RCC 7860 (cell line): ENCODE results near the gene SLC2A6.
"Not testable (repeated sequence)": the region's sequence is repeated elsewhere in the genome, so short reads cannot be mapped to it uniquely, and the experiment has no call there.

Experiments
- DNase-seq: peaks from one replicate; pipeline ENCODE4 v3.0.0-alpha.2; 2015; ENCODE audit warnings: low spot score
- FAIRE-seq: peaks from 2 replicates; lab custom pipeline; 2012; peaks lifted over from hg19 to GRCh38; lab: Jason Lieb, UNC

Gene SLC2A6

DNA sequence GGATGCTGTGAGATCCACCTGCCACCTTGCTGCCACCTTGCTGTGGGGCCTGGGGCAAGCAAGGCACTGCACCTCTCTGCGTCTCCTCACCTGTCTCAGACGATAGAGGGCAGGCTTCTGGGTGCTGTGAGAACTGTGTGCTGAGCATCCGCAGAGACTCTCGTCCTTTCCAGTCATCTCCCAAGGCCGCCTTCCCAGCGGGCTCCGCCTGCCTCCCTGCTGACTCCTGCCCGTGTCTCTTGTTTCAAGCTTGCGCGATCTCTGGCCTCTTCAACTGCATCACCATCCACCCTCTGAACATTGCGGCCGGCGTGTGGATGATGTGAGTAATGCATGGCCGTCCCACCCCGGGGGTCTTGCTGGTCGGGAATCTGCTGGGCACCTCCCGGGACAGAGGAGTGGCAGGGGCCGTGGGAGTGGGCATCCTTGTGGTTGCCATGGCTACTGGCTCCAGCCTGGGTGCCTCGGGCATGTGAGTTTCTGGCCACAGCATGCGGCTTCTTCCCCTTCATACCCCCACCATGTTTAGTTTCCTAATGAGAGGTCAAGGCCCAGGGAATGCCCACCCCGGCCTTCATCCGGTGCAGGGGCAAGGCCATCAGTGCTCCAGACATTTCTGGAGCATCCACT is 15.6 kb downstream of the SLC2A6 start:
- DNase-seq (no peak), FAIRE-seq (no peak)

DNA sequence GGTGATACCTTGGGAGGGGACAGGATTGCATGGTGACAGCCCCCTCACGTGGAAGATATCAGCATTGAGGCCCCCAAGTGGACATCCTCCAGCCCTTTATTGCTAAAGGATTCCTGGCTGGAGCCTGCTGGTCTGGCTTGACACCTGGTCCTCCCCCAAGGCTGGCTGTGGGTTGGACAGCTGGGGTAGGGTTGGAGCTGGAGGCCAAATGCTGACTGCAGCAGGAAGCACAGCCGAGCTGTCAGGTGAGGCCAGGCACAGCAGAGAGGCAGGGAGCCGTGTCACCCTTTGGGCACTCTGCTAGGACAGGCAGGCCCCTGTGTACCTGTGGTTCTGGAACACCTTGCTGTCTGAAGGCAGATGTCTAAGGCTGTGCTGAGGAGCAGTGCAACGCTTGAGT is 16.9 kb downstream of the SLC2A6 start:
- DNase-seq (no peak), FAIRE-seq (no peak)

DNA sequence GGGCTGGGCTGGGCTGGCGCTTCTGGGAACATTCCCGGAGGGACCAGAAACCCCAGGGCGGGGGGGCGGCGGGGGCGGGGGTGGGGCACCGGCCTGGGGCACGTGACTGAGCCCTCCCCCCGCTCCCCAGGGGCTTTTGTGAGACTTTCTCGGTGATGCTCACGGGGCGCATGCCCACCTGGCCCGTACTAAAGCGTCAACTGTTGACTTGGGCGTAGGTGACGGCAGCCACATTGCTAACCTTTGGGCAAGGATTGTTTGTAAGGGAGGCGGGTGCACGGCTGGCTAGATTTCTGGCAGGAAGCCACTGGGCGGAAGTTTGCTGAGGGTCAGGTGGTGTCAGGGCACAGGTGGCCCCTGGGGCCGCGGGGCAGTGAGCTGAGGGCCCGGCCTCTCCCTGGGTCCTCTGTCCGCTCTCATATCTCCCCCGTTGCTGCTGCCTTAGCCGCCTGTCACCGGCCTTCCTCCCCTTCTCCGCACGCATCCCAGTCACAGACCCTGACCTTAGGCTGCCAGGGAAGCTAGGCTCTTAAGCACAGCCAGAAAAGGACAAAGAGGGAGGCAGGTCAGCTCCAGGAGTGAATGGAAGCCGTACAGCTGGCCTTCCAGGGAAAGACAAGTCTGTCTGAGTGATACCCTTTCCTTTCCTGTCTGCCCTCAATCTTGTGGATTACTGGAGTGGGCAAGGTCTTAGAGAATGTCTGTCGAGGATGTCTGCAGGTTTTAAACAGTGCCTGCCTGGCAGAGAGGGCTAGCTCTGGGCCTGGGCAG is 18.3 kb downstream of the SLC2A6 start:
- FAIRE-seq (no peak), DNase-seq (no peak)

DNA sequence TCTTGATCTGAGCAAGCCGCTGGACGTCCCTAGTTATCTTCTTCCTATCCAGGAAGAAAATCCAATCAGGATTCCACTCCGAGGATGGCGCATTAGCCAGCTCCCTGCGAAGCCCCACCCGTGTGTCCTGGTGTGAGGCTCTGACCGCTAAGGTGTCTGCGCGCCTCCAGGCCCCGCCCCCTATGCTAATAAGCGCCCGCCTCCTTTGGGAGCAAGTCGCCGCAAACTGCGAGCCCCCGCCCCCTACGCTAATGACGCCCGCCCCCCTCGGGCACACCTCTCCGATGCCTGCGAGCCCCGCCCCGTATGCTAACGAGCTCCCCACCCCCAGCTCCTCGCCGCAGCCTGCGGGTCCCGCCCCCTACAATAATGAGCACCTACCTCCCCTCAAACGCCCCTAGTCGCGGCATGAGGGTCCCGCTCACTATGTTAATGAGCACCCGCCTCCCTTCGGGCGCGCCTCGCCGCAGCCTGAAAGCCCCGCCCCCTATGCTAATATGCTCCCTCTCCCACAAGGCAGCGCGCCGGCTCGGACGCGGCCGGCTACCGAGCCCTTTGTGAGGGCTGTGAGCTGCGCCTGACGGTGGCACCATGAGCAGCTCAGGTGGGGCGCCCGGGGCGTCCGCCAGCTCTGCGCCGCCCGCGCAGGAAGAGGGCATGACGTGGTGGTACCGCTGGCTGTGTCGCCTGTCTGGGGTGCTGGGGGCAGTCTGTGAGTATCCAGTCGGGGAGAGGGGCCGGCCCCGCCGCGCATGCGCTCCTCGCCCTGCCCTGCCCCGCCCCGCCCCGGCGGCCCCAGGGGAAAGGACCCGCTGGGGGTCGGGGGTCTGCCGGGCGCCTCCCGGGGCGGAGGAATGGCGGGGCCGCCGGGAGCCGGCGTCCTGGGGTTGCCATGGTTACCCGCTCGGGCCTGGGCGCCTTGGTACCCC is 19.2 kb downstream of the SLC2A6 start, which contains the start of gene CACFD1:
CACFD1 (plus strand) TSS at position 503 of the 929 bp plus-strand sequence; CDS start at position 592, 89 bp downstream.
- DNase-seq (peak; percentile 83), FAIRE-seq (peak; percentile 53)

DNA sequence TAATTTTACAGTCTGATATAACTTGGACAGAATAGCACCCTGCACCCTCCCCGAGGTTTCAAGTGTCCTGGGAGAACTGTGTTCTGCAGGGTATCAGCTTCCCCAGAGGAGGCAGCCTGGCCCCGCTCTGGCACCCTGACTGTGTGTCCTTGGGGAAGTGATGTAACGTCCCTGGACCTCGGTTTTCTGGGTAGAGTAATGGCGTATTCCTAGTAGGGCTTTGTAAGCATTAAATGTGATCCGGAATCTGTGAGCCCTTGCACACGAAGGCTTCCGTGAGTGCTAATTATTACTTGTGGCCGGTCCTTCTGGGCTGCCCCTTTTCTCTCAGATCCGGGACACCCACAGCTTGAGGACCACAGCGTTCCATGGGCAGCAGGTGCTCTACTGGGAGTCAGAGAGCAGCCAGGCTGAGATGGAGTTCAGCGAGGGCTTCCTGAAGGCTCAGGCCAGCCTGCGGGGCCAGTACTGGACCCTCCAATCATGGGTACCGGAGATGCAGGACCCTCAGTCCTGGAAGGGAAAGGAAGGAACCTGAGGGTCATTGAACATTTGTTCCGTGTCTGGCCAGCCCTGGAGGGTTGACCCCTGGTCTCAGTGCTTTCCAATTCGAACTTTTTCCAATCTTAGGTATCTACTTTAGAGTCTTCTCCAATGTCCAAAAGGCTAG is 20.1 kb downstream of the SLC2A6 start:
- FAIRE-seq = no peak
- DNase-seq = no peak

DNA sequence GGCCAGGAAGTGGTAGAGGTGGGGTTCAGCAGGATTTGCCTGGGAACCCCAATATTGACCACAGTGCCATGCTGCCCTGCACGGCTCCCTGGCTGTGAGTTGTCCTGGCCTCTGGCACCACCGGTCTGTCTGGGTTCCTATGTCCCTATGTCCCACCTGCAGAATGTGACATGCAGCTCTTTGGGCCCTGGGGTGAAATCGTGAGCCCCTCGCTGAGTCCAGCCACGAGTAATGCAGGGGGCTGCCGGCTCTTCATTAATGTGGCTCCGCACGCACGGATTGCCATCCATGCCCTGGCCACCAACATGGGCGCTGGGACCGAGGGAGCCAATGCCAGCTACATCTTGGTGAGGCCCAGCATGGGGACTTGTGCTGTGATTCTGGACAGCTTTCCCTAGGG is 21.2 kb downstream of the SLC2A6 start:
- no peak for FAIRE-seq

DNA sequence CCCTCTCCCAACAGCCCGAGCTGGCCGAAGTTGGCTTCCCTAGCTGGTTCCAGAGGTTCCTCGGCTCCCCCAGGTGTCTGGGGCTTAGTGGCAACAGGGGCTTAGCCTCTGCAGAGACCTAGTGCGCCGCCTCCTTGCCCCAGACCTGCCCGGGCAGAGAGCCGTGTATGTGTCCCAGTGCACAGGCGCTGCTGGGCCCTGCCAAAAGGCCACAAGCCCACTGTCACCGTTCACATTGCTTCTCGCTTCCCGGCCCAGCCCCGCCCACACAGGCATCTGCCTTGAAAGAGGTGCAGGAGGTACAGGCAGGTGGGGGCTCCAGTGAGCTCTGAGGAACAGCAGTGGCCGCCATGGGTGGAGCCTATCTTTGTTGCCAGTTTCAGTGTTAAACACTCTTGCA is 21.7 kb downstream of the SLC2A6 start:
- DNase-seq (no peak), FAIRE-seq (no peak)

More for the DNA sequence above, 21.2 kb downstream of the SLC2A6 start:
- DNase-seq = no peak

DNA sequence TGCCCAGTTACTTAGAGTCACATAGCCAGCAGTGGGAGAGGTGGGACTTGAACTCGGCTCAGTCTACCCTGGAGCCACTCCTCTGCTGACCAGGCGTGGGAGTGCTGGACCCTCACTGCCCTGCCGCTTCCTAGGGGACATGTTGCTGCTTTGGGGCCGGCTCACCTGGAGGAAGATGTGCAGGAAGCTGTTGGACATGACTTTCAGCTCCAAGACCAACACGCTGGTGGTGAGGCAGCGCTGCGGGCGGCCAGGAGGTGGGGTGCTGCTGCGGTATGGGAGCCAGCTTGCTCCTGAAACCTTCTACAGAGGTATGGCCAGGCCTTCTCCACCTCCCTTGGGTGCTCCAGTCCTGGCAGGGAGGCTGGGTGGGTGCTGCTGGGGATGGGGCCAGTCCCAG is 22.5 kb downstream of the SLC2A6 start:
- no peak for FAIRE-seq
- no peak for DNase-seq

DNA sequence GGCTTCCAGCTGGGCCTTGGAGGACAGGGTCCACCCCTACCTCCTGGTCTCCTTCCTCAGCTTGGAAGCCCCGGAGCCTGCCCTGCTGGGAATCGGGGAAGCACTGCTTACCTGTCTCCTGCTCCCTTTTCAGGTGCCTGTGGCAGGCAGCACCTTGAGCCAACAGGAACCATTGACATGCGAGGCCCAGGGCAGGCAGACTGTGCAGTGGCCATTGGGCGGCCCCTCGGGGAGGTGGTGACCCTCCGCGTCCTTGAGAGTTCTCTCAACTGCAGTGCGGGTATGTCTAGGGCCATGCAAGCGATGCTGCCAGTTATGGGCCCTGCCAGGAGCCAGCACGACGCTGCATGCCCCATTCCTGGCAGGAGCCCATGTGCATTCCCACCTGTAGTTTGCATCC is 23.0 kb downstream of the SLC2A6 start:
- DNase-seq = no peak
- no peak for FAIRE-seq

DNA sequence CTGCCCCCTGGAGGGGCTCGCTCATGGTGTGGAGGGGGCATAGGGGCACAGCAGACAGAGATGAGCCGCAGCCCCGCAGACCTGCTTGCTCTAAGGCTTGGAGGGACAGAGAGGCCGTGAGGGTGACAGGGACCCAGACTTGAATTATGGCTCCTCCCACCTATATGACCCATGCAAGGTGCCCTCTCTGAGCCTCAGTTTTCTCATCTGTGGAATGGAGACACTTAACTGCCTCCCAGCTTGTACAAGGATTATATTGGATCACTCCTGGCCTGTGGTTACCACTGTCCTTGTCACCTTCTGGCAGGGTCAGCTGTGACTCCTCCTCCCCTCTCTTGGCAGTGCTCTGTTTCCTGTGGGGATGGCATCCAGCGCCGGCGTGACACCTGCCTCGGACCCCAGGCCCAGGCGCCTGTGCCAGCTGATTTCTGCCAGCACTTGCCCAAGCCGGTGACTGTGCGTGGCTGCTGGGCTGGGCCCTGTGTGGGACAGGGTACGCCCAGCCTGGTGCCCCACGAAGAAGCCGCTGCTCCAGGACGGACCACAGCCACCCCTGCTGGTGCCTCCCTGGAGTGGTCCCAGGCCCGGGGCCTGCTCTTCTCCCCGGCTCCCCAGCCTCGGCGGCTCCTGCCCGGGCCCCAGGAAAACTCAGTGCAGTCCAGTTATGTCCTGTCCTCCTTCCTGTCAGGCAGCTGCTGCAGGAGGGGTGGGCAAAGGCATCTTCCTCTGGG is 23.8 kb downstream of the SLC2A6 start:
- DNase-seq (no peak), FAIRE-seq (no peak)

DNA sequence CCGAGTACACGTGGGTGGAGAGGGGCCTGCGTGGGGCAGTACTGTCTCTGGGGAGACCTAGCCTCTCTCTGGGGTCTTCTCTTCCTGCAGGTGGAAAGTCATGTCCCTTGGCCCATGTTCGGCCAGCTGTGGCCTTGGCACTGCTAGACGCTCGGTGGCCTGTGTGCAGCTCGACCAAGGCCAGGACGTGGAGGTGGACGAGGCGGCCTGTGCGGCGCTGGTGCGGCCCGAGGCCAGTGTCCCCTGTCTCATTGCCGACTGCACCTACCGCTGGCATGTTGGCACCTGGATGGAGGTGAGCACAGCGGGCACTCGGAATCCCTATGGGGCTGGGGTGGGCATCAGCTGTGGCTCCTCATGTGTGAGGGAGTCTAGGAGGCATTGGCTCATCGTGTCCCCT is 24.6 kb downstream of the SLC2A6 start:
- FAIRE-seq = no peak
- DNase-seq = no peak

DNA sequence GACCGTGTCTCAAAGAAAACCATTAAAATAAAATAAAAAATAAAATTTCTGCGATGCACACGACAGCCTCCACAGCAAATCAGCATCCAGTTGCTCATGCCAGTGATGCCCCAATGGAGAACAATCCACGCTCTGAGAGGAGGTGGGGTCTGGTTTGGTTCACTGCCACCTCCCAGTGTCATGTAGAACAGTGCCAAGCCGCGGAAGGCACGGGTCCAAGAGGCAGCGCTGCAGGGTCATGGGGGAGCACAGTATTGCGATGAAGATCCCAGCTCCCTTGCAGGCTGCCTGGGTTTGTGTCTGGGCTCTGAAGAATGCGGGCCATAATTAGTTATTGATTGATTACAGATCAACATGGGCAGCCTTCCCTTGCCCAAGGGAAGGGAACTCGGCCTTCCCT is 25.2 kb downstream of the SLC2A6 start:
- no peak for DNase-seq
- no peak for FAIRE-seq

DNA sequence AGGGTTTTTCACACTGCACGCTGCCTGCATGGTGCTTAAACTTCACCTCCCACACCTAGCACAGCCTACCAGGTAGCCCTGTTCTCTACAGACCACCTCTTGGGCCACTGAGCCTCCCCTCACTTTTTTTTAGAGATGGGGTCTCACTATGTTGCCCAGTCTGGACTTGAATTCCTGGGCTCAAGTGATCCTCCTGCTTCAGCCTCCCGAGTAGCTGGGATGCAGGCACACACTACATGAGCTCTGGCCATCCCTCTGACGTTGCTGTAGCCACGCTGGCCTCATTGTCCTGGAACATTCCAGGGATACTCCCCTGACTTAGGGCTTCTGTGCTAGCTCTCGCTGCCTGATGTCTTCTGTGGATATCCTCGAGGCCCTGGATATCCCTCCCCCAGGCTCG is 26.3 kb downstream of the SLC2A6 start:
- no peak for DNase-seq
- no peak for FAIRE-seq

DNA sequence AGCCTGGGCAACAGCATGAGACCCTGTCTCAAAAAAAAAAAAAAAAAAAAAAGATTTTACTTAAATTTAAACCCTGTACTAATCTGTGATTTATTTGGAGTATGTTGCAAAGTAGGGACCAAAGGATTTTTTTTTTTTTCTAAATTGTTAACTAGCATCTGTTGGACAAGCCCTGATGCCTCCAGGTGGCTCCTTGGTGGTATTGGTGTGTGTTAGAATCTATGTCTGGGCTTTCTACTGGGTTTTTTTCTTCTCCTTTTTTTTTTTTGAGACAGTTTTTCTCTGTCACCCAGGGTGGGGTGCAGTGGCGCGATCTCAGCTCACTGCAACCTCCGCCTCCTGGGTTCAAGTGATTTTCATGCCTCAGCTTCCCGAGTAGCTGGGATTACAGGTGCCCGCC is 27.0 kb downstream of the SLC2A6 start:
- not testable (repeated sequence) for FAIRE-seq

DNA sequence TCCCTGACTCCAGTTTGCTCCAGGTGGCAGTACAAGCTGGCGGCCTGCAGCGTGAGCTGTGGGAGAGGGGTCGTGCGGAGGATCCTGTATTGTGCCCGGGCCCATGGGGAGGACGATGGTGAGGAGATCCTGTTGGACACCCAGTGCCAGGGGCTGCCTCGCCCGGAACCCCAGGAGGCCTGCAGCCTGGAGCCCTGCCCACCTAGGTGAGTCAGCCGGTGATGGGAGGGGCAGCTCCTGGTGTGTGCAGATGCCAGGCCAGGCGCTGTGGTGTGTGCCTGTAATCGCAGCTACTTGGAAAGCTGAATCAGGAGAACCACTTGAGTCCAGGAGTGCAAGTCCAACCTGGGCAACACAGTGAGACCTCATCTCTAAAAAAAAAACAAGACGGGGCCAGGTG is 29.1 kb downstream of the SLC2A6 start:
- FAIRE-seq = no peak
- DNase-seq = peak; percentile 48

More for the DNA sequence above, 27.0 kb downstream of the SLC2A6 start:
- not testable (repeated sequence) for DNase-seq

DNA sequence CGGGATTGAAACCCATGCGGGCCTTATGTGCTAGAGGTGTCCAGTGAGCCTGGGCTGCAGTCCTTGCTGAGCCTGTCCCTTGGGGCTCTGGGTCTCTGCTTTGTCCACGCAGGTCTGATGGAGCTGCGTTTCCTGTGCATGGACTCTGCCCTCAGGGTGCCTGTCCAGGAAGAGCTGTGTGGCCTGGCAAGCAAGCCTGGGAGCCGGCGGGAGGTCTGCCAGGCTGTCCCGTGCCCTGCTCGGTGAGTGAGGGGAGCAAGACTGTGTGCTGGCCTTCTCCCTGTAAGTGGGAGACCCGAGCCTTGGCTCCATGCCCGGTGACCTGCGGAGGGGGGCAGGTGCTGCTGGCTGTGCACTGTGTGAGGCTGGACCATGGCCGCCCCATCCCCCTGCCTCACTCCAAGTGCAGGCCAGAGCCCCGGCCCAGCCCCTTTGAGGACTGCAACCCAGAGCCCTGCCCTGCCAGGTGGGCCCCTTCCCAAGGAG is 30.4 kb downstream of the SLC2A6 start:
- DNase-seq (no peak), FAIRE-seq (no peak)

DNA sequence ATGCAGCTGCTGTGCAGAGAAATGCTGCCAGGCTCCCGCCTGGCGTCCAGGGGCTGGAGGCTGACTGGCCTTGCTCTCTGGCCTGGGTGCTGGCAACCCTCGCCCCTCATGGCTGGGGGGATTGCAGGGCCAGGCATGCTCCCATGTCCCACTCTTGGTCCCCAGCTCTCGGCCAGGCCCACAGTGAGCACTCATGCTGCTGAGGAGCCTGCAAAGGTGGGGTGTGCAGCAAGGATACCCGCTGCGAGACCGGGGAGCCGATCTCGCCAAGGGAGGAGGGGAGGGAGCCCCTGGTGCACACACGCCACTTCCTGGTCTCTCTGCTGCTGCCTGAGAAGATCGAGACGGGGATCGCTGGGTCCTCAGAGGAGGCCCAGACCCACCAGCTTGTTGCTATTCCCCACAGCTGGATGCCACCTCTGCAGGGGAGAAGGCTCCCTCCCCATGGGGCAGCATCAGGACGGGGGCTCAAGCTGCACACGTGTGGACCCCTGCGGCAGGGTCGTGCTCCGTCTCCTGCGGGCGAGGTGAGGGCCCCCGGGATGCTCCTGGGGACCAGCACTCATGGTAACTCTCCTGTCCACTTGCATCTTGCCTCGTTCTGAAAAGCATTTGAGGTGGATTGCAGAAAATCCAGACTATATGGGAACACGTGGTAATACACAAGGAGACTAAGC is 33.5 kb downstream of the SLC2A6 start:
- FAIRE-seq = no peak
- no peak for DNase-seq

DNA sequence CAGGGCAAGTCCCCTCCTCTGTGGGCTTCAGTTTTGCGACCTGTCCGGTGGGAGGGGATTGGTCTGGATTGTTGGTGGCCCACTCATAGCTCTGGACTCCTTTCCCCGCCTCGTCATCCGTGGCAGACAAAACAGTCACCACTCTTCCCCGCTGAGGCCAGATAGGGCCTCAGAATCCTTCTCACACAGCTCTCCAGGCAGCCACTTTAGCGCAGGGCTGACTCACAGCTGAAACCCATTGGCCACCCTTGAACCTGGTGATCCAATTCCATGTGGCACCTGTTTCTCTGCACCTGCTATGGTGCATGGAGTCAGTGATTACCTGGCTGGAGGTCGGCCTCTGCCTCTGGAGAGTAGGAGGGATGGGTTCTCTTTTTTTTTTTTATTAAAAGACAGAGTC is 34.9 kb downstream of the SLC2A6 start:
- DNase-seq = no peak
- FAIRE-seq = no peak

DNA sequence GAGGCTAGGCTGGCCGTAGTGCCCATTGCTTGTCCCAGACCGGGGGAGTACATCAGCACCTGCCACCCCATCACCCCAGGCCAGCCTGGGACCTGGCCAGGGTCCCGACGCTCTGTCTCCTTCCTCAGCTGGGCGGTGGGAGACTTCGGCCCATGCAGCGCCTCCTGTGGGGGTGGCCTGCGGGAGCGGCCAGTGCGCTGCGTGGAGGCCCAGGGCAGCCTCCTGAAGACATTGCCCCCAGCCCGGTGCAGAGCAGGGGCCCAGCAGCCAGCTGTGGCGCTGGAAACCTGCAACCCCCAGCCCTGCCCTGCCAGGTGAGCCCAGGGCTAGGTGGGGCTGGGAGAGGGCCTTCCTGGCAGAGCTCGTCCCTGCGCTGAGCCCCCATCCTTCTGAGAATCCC is 35.7 kb downstream of the SLC2A6 start:
- FAIRE-seq = no peak
- no peak for DNase-seq
